NCI-H748 (cell line): ENCODE measurements around the gene PDE3B.

Experiments used
- DNase-seq: peaks from one replicate; lab custom pipeline; 2025; ENCODE audit not compliant: unreplicated experiment; lab: John Stamatoyannopoulos, UW

PDE3B gene

DNA sequence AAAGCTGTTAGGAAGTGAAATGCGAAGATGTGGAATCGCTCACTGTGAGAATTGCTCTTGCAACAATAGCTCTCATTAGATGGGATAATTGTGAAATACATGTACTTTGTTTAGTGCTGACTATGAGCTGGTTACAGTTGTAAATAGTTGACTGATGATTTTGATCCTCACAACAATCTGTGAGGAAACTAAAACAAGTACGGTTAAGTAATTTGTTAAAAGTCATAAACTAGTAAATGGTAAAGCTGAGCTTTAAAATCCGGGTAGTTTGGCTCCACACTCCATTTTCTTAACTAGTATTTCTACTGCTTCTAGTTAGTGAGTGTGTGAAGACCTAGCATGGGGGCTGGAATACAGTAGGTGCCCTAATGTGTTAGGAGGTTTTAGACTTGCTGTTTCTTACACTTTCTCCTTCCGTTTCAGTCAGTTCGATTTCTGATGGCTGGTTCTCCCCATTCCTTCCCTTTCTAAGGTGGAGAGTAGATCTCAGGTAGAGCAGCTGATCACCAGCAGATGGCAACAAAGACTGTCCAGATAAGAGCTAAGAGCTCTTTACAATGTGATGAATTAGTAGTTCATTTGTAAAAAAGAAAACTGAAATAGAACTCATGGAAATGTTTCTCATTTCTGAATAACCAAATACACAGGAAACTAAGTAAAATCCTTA lies 264.7 kb downstream of the PDE3B start:
- DNase-seq: peak; percentile 84

DNA sequence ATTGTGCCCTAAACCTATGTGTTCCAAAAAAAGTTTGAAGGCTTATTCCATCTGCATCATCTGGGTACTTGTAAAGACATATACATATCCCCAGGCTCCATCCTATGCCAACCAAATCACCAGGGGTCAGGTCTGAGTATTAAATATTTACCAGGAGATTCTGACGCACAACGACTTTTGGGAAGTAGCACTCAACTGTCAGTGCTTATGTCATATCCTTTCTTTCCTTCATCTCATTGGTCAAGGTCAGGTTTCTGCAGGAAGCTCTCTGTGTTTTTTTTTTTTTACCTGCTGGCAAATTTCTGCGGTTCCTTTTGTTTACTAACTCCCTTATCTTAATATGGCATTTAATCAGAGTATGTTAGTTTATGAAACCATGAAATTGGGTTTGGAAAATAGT lies 270.9 kb downstream of the PDE3B start:
- DNase-seq: no peak

- no peak for DNase-seq
Observed at GRCh38 chr11:14916403-14916802, 272.8 kb downstream of the PDE3B start.
